Measurements from ENCODE around the gene TMEM94.

DNA sequence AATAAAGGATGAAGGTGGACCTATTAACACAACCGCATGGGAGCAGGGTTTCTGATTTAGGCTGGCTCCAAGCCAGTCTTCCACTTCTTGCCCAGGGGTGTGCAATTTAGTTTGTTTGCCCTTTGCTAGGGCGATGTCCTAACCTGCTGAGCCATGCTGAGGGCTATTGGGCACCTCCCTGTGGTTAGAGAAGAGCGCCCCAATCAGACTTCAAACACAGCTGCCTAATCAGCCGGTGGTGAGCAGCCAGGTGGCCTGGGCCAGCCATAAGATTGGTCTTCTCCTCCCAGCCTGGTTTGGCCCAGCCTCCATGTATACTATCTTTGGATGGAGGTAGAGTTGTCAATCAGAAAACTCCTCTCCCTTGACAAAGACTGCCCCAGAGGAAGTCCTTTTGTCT lies 15.7 kb downstream of the TMEM94 start:
- TF ChIP-seq, protein P1, sequence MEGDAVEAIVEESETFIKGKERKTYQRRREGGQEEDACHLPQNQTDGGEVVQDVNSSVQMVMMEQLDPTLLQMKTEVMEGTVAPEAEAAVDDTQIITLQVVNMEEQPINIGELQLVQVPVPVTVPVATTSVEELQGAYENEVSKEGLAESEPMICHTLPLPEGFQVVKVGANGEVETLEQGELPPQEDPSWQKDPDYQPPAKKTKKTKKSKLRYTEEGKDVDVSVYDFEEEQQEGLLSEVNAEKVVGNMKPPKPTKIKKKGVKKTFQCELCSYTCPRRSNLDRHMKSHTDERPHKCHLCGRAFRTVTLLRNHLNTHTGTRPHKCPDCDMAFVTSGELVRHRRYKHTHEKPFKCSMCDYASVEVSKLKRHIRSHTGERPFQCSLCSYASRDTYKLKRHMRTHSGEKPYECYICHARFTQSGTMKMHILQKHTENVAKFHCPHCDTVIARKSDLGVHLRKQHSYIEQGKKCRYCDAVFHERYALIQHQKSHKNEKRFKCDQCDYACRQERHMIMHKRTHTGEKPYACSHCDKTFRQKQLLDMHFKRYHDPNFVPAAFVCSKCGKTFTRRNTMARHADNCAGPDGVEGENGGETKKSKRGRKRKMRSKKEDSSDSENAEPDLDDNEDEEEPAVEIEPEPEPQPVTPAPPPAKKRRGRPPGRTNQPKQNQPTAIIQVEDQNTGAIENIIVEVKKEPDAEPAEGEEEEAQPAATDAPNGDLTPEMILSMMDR (IDR thresholded peaks at IDR 0.05) = no peak
- TF ChIP-seq POLR2A (IDR thresholded peaks at IDR 0.05) = no peak

Measured in testis (tissue), 2 donors.